ENCODE measurements around the gene FAIM. TPM values are rescaled to one million over a fixed set of nuclear protein-coding genes. Genes with fewer than 3 reads are reported as not detected.
"Not testable (repeated sequence)": the region's sequence is repeated elsewhere in the genome, so short reads cannot be mapped to it uniquely, and the experiment has no call there.

Gene FAIM
- total RNA-seq, 4 donors from 2014 or later = 4.1 to 19.3 (median 7.0) TPM

- intact Hi-C loops (cut with DNase I; ENCODE audit: low total_unique reads) (no loop called here), in situ Hi-C loops (cut with MboI; ENCODE audit: low pct_ligation_motif_present in 1 of 4, low pct_unique_long_range_greater_than_20kb in 1 of 4, low sequenced_read_pairs in 3 of 4) (no loop called here)
- no peak for TF ChIP-seq POLR2A (IDR thresholded peaks at IDR 0.05)
- TF ChIP-seq CTCF (IDR thresholded peaks at IDR 0.05) = no peak
- no peak for TF ChIP-seq EP300 (IDR thresholded peaks at IDR 0.05; ENCODE audit: low read depth)
- no peak for TF ChIP-seq POLR2AphosphoS5 (IDR thresholded peaks at IDR 0.05)
- DNase-seq = no peak
- WGBS, 2 donors (ENCODE audit: low coverage in 1 of 2) = 86 to 100% methylated on average over 1 of the region's 1 CpG
- H3K9me3 ChIP-seq = peaks cover 15 to 18% of the 10 kb centered on the region in 2 donors
- peaks cover 0 to 40% (median 8%) of the 10 kb centered on the region in 4 donors for H3K4me1 ChIP-seq
- H3K4me3 ChIP-seq = no peak overlapping the region
- H3K36me3 ChIP-seq = peaks cover 0 to 50% (median 4%) of the 10 kb centered on the region in 4 donors
- H3K27me3 ChIP-seq = no peaks in the 10 kb centered on the region
- H3K27ac ChIP-seq = no peak overlapping the region
Measured at GRCh38 chr3:138675393-138675792, 66.8 kb downstream of the FAIM start.

- H3K4me1 ChIP-seq = peaks cover 0 to 14% (median 4%) of the 10 kb centered on the region in 4 donors
- H3K4me3 ChIP-seq = no peak overlapping the region
- in situ Hi-C loops (cut with MboI; ENCODE audit: low pct_ligation_motif_present in 1 of 4, low pct_unique_long_range_greater_than_20kb in 1 of 4, low sequenced_read_pairs in 3 of 4) (no loop called here), intact Hi-C loops (cut with DNase I; ENCODE audit: low total_unique reads) (no loop called here)
- H3K27me3 ChIP-seq = no peaks in the 10 kb centered on the region
- TF ChIP-seq POLR2A (IDR thresholded peaks at IDR 0.05) (no peak), CTCF (IDR thresholded peaks at IDR 0.05) (no peak), EP300 (IDR thresholded peaks at IDR 0.05; ENCODE audit: low read depth) (no peak), POLR2AphosphoS5 (IDR thresholded peaks at IDR 0.05) (no peak)
- no peak overlapping the region for H3K27ac ChIP-seq
- 86 to 100% methylated on average over 1 of the region's 1 CpG for WGBS, 2 donors (ENCODE audit: low coverage in 1 of 2)
- peaks cover 0 to 50% (median 4%) of the 10 kb centered on the region in 4 donors for H3K36me3 ChIP-seq
- no peak for DNase-seq
- peaks cover 15 to 18% of the 10 kb centered on the region in 2 donors for H3K9me3 ChIP-seq
Measured at GRCh38 chr3:138678086-138678485, 69.5 kb downstream of the FAIM start.

GRCh38 chr3:138678874-138679392 lies 70.4 kb downstream of the FAIM start:
- no peak overlapping the region for H3K4me3 ChIP-seq
- H3K36me3 ChIP-seq = peaks cover 0 to 50% (median 4%) of the 10 kb centered on the region in 4 donors
- TF ChIP-seq POLR2AphosphoS5 (IDR thresholded peaks at IDR 0.05) = no peak
- TF ChIP-seq POLR2A (IDR thresholded peaks at IDR 0.05) = no peak
- no peak for TF ChIP-seq CTCF (IDR thresholded peaks at IDR 0.05)
- TF ChIP-seq EP300 (IDR thresholded peaks at IDR 0.05; ENCODE audit: low read depth) = no peak
- H3K9me3 ChIP-seq = peaks cover 15 to 18% of the 10 kb centered on the region in 2 donors
- H3K27ac ChIP-seq = no peak overlapping the region
- no peaks in the 10 kb centered on the region for H3K27me3 ChIP-seq
- in situ Hi-C loops (cut with MboI; ENCODE audit: low pct_ligation_motif_present in 1 of 4, low pct_unique_long_range_greater_than_20kb in 1 of 4, low sequenced_read_pairs in 3 of 4) = no loop called here
- intact Hi-C loops (cut with DNase I; ENCODE audit: low total_unique reads) = no loop called here
- no peak for DNase-seq
- 89 to 100% methylated on average over 3 to 5 of the region's 5 CpGs for WGBS, 2 donors (ENCODE audit: low coverage in 1 of 2)
- peaks cover 0 to 5% (median 1%) of the 10 kb centered on the region in 4 donors for H3K4me1 ChIP-seq

GRCh38 chr3:138680974-138681373 lies 72.4 kb downstream of the FAIM start:
- intact Hi-C loops (cut with DNase I; ENCODE audit: low total_unique reads); H3K4me3 ChIP-seq; H3K27me3 ChIP-seq; H3K9me3 ChIP-seq; in situ Hi-C loops (cut with MboI; ENCODE audit: low pct_ligation_motif_present in 1 of 4, low pct_unique_long_range_greater_than_20kb in 1 of 4, low sequenced_read_pairs in 3 of 4); H3K27ac ChIP-seq; DNase-seq; H3K4me1 ChIP-seq: not testable (repeated sequence)
- WGBS, 2 donors (ENCODE audit: low coverage in 1 of 2) = 91 to 100% methylated on average over 2 to 6 of the region's 6 CpGs
- peaks cover 0 to 35% (median 0%) of the 10 kb centered on the region in 4 donors for H3K36me3 ChIP-seq

All from transverse colon (tissue), 4 donors.